ENCODE data around the gene KCNE3. TPM values are rescaled to one million over a fixed set of nuclear protein-coding genes. Genes with fewer than 3 reads are reported as not detected.

The KCNE3 gene
- total and polyA plus RNA-seq, 9 of the 15 experiments (the other 6 are each of a cell fraction or from before 2014, with no cell fraction given) = 1.6 to 8.7 (median 6.2) TPM

GRCh38 chr11:74459584-74459983, 7.8 kb downstream of the KCNE3 start (continued):
- TF ChIP-seq PRPF4 (IDR thresholded peaks at IDR 0.05; ENCODE audit: insufficient read depth, low read depth, low read length, poor library complexity, severe bottlenecking) (no peak), ZNF12 (CRISPR knock-in tag; IDR thresholded peaks at IDR 0.05) (no peak), MAX (CRISPR knock-in tag; IDR thresholded peaks at IDR 0.05) (no peak), NCOA6 (IDR thresholded peaks at IDR 0.05) (no peak), ZNF398 (CRISPR knock-in tag; IDR thresholded peaks at IDR 0.05) (no peak), ZNF347 (CRISPR knock-in tag; IDR thresholded peaks at IDR 0.05; ENCODE audit: low read depth) (no peak), BRF1 (IDR thresholded peaks at IDR 0.05; ENCODE audit: borderline replicate concordance, extremely low read depth, insufficient read length) (no peak), U2AF1 (optimal IDR thresholded peaks at IDR 0.05; ENCODE audit: low read depth, low read length) (no peak), PBX2 (CRISPR knock-in tag; IDR thresholded peaks at IDR 0.05; ENCODE audit: low read depth) (no peak), PBX2 (tag; conservative IDR thresholded peaks at IDR 0.05; ENCODE audit: low read depth) (no peak), ZNF609 (CRISPR knock-in tag; IDR thresholded peaks at IDR 0.05; ENCODE audit: borderline replicate concordance) (no peak), CBX1 (IDR thresholded peaks at IDR 0.05; ENCODE audit: low read depth) (no peak), ZBTB1 (CRISPR knock-in tag; IDR thresholded peaks at IDR 0.05; ENCODE audit: borderline replicate concordance, low read depth) (no peak), ATF6 (CRISPR knock-in tag; IDR thresholded peaks at IDR 0.05) (0 out of 2 replicates have a peak, but pooled peaks have one; percentile 69)
